ENCODE data around the gene GLO1.

GLO1 gene

DNA sequence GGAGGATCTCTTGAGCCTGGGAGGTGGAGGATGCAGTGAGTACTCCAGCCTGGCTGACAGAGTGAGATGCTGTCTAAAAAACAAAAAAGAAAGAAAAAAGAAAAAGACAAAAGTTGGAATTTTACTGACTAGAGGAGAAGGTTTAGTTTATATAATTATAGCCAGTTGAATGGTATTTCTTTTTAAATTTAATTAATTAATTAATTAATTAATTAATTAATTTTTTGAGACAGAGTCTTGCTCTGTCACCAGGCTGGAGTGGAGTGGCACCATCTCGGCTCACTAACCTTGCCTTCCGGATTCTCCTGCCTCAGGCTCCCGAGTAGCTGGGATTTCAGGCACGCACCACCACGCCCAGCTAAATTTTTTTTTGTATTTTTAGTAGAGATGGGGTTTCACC is 20.8 kb upstream of the GLO1 start:
- no peaks in the 10 kb centered on the region for H3K4me1 ChIP-seq (ENCODE audit: control insufficient read depth in 1 of 2, insufficient read depth in 2 of 2, low read length in 2 of 2)
- no peaks in the 10 kb centered on the region for H3K27me3 ChIP-seq (ENCODE audit: low read depth, low read length)
- no peak overlapping the region for H3K4me3 ChIP-seq (ENCODE audit: low read depth in 1 of 2, low read length in 2 of 2)
- no peak overlapping the region for H3K27ac ChIP-seq (ENCODE audit: low read length)
- H3K9me3 ChIP-seq (ENCODE audit: control insufficient read depth in 1 of 2, low read length in 2 of 2) = no peaks in the 10 kb centered on the region
- H3K36me3 ChIP-seq (ENCODE audit: control insufficient read depth in 1 of 2, insufficient read depth in 2 of 2, low read length in 2 of 2) = no peaks in the 10 kb centered on the region

DNA sequence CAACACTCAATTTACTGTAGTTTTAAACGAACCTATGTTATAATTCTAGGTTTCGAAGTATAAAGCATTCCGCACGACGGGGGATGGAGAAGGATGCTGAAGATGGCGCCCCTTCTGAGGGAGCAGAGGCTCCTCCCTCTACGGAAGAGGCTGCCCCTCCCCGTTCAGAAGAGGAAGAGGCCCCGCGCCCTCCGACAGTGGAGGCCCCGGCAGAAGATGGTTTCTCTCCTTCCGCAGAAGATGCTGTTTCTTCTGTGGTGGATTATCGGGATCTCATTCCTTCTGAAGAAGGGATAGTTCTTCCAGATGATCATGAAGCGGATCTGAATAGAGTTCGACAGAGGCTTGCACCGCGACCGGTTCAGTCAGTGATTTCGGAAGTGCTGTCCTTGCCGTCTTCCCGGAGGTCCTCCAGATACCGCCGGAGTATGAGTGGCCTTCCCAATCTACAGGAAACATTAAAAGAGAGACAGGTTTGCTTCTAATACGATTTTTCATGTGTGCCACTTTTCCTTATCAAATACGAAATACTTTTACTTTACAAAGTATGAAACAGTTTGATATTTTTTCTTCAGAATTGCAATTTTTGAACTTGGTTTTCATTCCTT is 19.9 kb upstream of the GLO1 start:
- no peaks in the 10 kb centered on the region for H3K9me3 ChIP-seq (ENCODE audit: control insufficient read depth in 1 of 2, low read length in 2 of 2)
- no peaks in the 10 kb centered on the region for H3K27me3 ChIP-seq (ENCODE audit: low read depth, low read length)
- no peaks in the 10 kb centered on the region for H3K36me3 ChIP-seq (ENCODE audit: control insufficient read depth in 1 of 2, insufficient read depth in 2 of 2, low read length in 2 of 2)
- H3K27ac ChIP-seq (ENCODE audit: low read length) = no peak overlapping the region
- H3K4me1 ChIP-seq (ENCODE audit: control insufficient read depth in 1 of 2, insufficient read depth in 2 of 2, low read length in 2 of 2) = no peaks in the 10 kb centered on the region
- no peak overlapping the region for H3K4me3 ChIP-seq (ENCODE audit: low read depth in 1 of 2, low read length in 2 of 2)

GRCh38 chr6:38722038-38722437 is 19.1 kb upstream of the GLO1 start:
- H3K9me3 ChIP-seq (ENCODE audit: control insufficient read depth in 1 of 2, low read length in 2 of 2) = no peaks in the 10 kb centered on the region
- H3K4me1 ChIP-seq (ENCODE audit: control insufficient read depth in 1 of 2, insufficient read depth in 2 of 2, low read length in 2 of 2) = no peaks in the 10 kb centered on the region
- no peaks in the 10 kb centered on the region for H3K36me3 ChIP-seq (ENCODE audit: control insufficient read depth in 1 of 2, insufficient read depth in 2 of 2, low read length in 2 of 2)
- H3K4me3 ChIP-seq (ENCODE audit: low read depth in 1 of 2, low read length in 2 of 2) = no peak overlapping the region
- H3K27me3 ChIP-seq (ENCODE audit: low read depth, low read length) = no peaks in the 10 kb centered on the region
- no peak overlapping the region for H3K27ac ChIP-seq (ENCODE audit: low read length)

DNA sequence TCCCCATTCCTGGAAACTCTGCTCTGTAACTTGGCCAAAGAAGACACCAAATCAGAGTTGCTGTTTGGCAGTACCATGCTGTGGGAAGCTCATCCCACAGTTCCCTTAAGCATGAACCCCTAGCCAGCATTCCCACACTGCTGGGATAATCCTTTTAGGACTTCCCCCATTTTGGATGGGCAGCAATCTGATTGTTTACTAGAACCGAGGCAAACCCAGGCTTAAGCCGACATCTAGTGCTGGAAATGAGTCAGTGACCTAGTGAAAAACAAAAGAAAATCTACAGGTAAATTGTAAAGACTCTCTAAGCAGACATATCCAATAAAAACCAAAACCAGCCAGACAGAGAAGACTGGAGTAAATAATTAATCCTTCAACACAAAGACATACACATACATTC is 17.4 kb upstream of the GLO1 start:
- Histone ChIP-seq H3K4me1 (ENCODE audit: control insufficient read depth in 1 of 2, insufficient read depth in 2 of 2, low read length in 2 of 2) (peaks cover 0 to 3% of the 10 kb centered on the region in 2 donors), H3K4me3 (ENCODE audit: low read depth in 1 of 2, low read length in 2 of 2) (no peak overlapping the region), H3K27me3 (ENCODE audit: low read depth, low read length) (peaks cover 6% of the 10 kb centered on the region), H3K36me3 (ENCODE audit: control insufficient read depth in 1 of 2, insufficient read depth in 2 of 2, low read length in 2 of 2) (no peaks in the 10 kb centered on the region), H3K9me3 (ENCODE audit: control insufficient read depth in 1 of 2, low read length in 2 of 2) (no peaks in the 10 kb centered on the region), H3K27ac (ENCODE audit: low read length) (no peak overlapping the region)

DNA sequence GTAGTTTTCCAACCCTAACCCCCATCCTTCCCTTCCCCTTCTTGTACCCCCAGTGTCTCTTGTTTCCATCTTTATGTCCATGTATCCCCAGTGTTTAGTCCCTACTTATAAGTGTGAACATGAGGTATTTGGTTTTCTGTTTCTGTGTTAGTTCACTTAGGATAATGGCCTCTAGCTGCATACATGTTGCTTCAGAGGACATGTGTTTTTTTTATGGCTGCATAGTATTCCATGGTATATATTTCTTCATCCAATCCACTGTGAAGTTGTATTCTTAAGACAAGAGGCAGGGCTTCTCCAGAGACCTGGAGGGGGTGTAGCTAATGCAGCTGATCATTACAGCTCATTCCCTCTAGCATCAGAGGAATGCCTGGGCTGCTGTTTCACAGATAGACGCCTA is 16.4 kb upstream of the GLO1 start:
- Histone ChIP-seq H3K27ac (ENCODE audit: low read length) (no peak overlapping the region), H3K9me3 (ENCODE audit: control insufficient read depth in 1 of 2, low read length in 2 of 2) (no peaks in the 10 kb centered on the region), H3K27me3 (ENCODE audit: low read depth, low read length) (peaks cover 16% of the 10 kb centered on the region), H3K4me1 (ENCODE audit: control insufficient read depth in 1 of 2, insufficient read depth in 2 of 2, low read length in 2 of 2) (peaks cover 0 to 6% of the 10 kb centered on the region in 2 donors), H3K4me3 (ENCODE audit: low read depth in 1 of 2, low read length in 2 of 2) (no peak overlapping the region), H3K36me3 (ENCODE audit: control insufficient read depth in 1 of 2, insufficient read depth in 2 of 2, low read length in 2 of 2) (no peaks in the 10 kb centered on the region)

DNA sequence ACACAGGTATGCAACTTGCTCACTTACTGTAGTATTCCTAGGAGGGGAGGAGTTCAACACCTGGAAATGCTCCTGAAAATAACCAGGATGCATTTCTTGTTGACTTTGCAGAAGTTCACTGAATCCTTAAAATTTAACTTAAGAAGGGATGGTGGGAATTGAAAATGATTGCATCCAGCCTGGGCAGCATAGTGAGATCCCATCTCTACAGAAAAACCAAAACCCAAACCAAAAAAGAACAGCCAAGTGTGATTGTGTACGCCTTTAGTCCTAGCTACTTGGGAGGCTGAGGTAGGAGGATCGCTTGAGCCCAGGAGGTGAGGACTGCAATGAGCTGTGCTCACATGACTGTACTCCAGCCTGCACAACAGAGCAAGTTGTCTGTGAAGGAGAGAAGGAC is 13.9 kb upstream of the GLO1 start:
- peaks cover 16% of the 10 kb centered on the region for H3K27me3 ChIP-seq (ENCODE audit: low read depth, low read length)
- no peaks in the 10 kb centered on the region for H3K9me3 ChIP-seq (ENCODE audit: control insufficient read depth in 1 of 2, low read length in 2 of 2)
- H3K4me3 ChIP-seq (ENCODE audit: low read depth in 1 of 2, low read length in 2 of 2) = no peak overlapping the region
- H3K36me3 ChIP-seq (ENCODE audit: control insufficient read depth in 1 of 2, insufficient read depth in 2 of 2, low read length in 2 of 2) = no peaks in the 10 kb centered on the region
- peaks cover 0 to 6% of the 10 kb centered on the region in 2 donors for H3K4me1 ChIP-seq (ENCODE audit: control insufficient read depth in 1 of 2, insufficient read depth in 2 of 2, low read length in 2 of 2)
- H3K27ac ChIP-seq (ENCODE audit: low read length) = no peak overlapping the region

- Histone ChIP-seq H3K27me3 (ENCODE audit: low read depth, low read length) (peaks cover 16% of the 10 kb centered on the region), H3K4me1 (ENCODE audit: control insufficient read depth in 1 of 2, insufficient read depth in 2 of 2, low read length in 2 of 2) (peaks cover 0 to 6% of the 10 kb centered on the region in 2 donors), H3K36me3 (ENCODE audit: control insufficient read depth in 1 of 2, insufficient read depth in 2 of 2, low read length in 2 of 2) (no peaks in the 10 kb centered on the region), H3K4me3 (ENCODE audit: low read depth in 1 of 2, low read length in 2 of 2) (peak within 1 kb of the TSS; percentile 37 to 58), H3K9me3 (ENCODE audit: control insufficient read depth in 1 of 2, low read length in 2 of 2) (no peaks in the 10 kb centered on the region), H3K27ac (ENCODE audit: low read length) (no peak within 1 kb of the TSS)
Observed at GRCh38 chr6:38715016-38715689, 12.2 kb upstream of the GLO1 start, which contains the start of gene DNAH8. Gene DNAH8, plus strand, starts transcription at chr6:38715311. Its CDS starts 7,499 bp downstream, at chr6:38722810.

DNA sequence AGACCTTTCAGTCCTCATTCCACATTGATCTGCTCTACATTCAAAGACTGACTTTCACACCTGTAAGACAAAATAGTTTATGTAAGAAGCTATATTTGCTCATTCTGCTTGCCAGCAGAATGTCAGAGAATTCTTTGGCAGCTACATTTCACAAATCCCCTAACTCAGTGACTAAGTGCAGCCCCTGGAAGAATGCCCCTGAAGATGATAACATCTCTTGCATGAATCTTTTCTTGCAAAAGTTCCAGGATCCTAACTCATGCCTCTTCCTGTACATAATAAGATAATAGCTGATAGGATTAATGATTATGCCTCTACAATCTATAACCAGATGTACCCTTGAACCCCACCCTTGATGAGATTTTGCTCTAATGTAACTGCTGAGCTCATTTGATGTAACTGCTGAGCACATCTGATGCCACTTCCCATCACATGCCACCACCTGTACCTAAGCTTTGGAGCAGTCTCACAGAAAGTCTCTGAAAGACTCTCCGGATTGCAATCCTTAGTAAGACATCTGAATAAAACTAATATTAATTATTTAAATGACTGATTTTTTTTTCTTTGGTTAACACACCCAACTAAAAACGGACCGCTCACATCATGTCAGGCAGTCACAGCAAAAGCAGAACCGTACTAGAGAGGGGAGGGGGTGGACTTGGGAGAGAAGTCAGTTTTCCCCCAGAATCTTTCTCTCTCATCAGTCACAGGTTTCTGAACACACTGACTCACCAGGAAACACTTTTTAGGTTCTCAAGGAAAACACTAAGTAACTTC is 11.5 kb upstream of the GLO1 start:
- H3K4me1 ChIP-seq (ENCODE audit: control insufficient read depth in 1 of 2, insufficient read depth in 2 of 2, low read length in 2 of 2) = peaks cover 0 to 6% of the 10 kb centered on the region in 2 donors
- H3K27ac ChIP-seq (ENCODE audit: low read length) = no peak overlapping the region

DNA sequence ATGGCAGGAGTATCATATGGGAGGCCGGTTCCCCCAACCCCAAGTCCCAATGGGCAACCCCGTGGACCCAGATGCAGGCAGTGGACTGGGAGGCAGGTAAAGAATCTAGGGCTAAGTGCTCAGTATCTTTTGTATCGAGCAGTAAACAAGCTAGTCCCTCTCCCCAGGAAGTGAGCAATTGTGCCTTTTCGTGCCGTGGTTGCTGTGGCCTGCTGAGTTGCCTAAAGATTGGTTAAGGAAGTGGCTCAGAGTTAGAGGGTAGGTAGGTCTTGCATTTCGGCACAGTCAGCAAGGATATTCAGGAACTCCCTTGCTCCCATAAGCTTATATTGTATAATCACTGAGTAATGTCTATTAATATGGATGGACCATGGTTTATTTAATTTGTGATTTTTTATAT is 10.9 kb upstream of the GLO1 start:
- H3K36me3 ChIP-seq (ENCODE audit: control insufficient read depth in 1 of 2, insufficient read depth in 2 of 2, low read length in 2 of 2) = no peaks in the 10 kb centered on the region
- H3K4me1 ChIP-seq (ENCODE audit: control insufficient read depth in 1 of 2, insufficient read depth in 2 of 2, low read length in 2 of 2) = peaks cover 0 to 6% of the 10 kb centered on the region in 2 donors
- H3K4me3 ChIP-seq (ENCODE audit: low read depth in 1 of 2, low read length in 2 of 2) = no peak overlapping the region
- no peaks in the 10 kb centered on the region for H3K9me3 ChIP-seq (ENCODE audit: control insufficient read depth in 1 of 2, low read length in 2 of 2)
- peaks cover 16% of the 10 kb centered on the region for H3K27me3 ChIP-seq (ENCODE audit: low read depth, low read length)
- no peak overlapping the region for H3K27ac ChIP-seq (ENCODE audit: low read length)

More for the DNA sequence above, 11.5 kb upstream of the GLO1 start:
- peaks cover 16% of the 10 kb centered on the region for H3K27me3 ChIP-seq (ENCODE audit: low read depth, low read length)
- H3K4me3 ChIP-seq (ENCODE audit: low read depth in 1 of 2, low read length in 2 of 2) = peak overlapping the region; percentile 37 to 58
- H3K36me3 ChIP-seq (ENCODE audit: control insufficient read depth in 1 of 2, insufficient read depth in 2 of 2, low read length in 2 of 2) = no peaks in the 10 kb centered on the region
- no peaks in the 10 kb centered on the region for H3K9me3 ChIP-seq (ENCODE audit: control insufficient read depth in 1 of 2, low read length in 2 of 2)

GRCh38 chr6:38708496-38708895 is 5.6 kb upstream of the GLO1 start:
- peaks cover 0 to 5% of the 10 kb centered on the region in 2 donors for H3K4me1 ChIP-seq (ENCODE audit: control insufficient read depth in 1 of 2, insufficient read depth in 2 of 2, low read length in 2 of 2)
- H3K27me3 ChIP-seq (ENCODE audit: low read depth, low read length) = no peaks in the 10 kb centered on the region
- H3K9me3 ChIP-seq (ENCODE audit: control insufficient read depth in 1 of 2, low read length in 2 of 2) = no peaks in the 10 kb centered on the region
- H3K27ac ChIP-seq (ENCODE audit: low read length) = no peak overlapping the region
- no peaks in the 10 kb centered on the region for H3K36me3 ChIP-seq (ENCODE audit: control insufficient read depth in 1 of 2, insufficient read depth in 2 of 2, low read length in 2 of 2)
- no peak overlapping the region for H3K4me3 ChIP-seq (ENCODE audit: low read depth in 1 of 2, low read length in 2 of 2)

DNA sequence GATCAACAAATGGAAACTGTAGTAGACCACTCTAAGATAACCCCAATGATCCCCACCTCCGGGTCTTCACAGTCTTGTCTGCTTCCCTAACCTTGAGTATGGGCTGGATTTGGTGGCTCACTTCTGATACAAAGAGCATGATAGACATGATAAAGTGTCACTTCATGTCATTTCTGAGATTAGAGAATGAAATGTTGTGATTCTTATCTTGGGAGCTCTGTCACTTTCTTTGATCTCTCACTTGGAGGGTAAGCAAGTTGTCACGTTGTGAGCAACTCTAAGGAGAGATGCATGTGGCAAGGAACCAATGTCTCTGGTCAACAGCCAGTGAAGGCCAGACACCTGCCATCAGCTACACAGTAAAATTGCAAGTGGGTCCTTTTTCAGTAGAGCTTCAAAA is 3.0 kb upstream of the GLO1 start:
- Histone ChIP-seq H3K27ac (ENCODE audit: low read length) (no peak overlapping the region), H3K27me3 (ENCODE audit: low read depth, low read length) (no peaks in the 10 kb centered on the region), H3K4me3 (ENCODE audit: low read depth in 1 of 2, low read length in 2 of 2) (no peak overlapping the region), H3K9me3 (ENCODE audit: control insufficient read depth in 1 of 2, low read length in 2 of 2) (no peaks in the 10 kb centered on the region), H3K4me1 (ENCODE audit: control insufficient read depth in 1 of 2, insufficient read depth in 2 of 2, low read length in 2 of 2) (peaks cover 0 to 8% of the 10 kb centered on the region in 2 donors), H3K36me3 (ENCODE audit: control insufficient read depth in 1 of 2, insufficient read depth in 2 of 2, low read length in 2 of 2) (no peaks in the 10 kb centered on the region)
